Activated CD8-positive, alpha-beta memory T cell treated with anti-CD3 and anti-CD28 coated beads, Interleukin-2, amount 10 ng/mL, durations not matched to agents 7 days and 5 days (primary cell): ENCODE measurements around the gene ATF4. TPM values are rescaled to one million over a fixed set of nuclear protein-coding genes. Genes with fewer than 3 reads are reported as not detected.

Experiments
- ATAC-seq: fragments of 150-1000 bp; cut with Tn5 transposase; one replicate; pipeline ENCODE4 v1.10.0; 2021; ENCODE audit warnings: moderate library complexity
- CTCF ChIA-PET: fragments of 350-600 bp; sonication (Branson Sonifier 250); formaldehyde crosslinking; loops from one replicate; lab custom pipeline; 2021; ENCODE audit warnings: antibody characterized with exemption; lab: Charles Lee
- DNase-seq: peaks from one replicate; pipeline ENCODE4 v3.0.0-alpha.2; 2020
- H3K27ac Mint-ChIP-seq: one replicate; pipeline ENCODE4 v1.8.0; 2021; ENCODE audit warnings: mild to moderate bottlenecking, mixed read lengths
- H3K27me3 Mint-ChIP-seq: one replicate; pipeline ENCODE4 v1.8.0; 2021; ENCODE audit warnings: mixed read lengths
- H3K36me3 Mint-ChIP-seq: one replicate; pipeline ENCODE4 v1.8.0; 2021; ENCODE audit warnings: mild to moderate bottlenecking, mixed read lengths
- H3K4me1 Mint-ChIP-seq: one replicate; pipeline ENCODE4 v1.8.0; 2021; ENCODE audit warnings: mixed read lengths
- H3K4me3 Mint-ChIP-seq: one replicate; pipeline ENCODE4 v1.8.0; 2021; ENCODE audit warnings: mild to moderate bottlenecking, moderate library complexity, mixed read lengths
- H3K9me3 Mint-ChIP-seq: one replicate; pipeline ENCODE4 v1.8.0; 2022; ENCODE audit warnings: low read depth, mixed read lengths
- total RNA-seq, 2 experiments: library from RNA; stranded (reverse); gene quantifications; one replicate each; pipeline ENCODE4 v1.2.3, GENCODE V29; 2021

The ATF4 gene
- total RNA-seq, 2 experiments from 2014 or later = 365 to 501 TPM

DNA sequence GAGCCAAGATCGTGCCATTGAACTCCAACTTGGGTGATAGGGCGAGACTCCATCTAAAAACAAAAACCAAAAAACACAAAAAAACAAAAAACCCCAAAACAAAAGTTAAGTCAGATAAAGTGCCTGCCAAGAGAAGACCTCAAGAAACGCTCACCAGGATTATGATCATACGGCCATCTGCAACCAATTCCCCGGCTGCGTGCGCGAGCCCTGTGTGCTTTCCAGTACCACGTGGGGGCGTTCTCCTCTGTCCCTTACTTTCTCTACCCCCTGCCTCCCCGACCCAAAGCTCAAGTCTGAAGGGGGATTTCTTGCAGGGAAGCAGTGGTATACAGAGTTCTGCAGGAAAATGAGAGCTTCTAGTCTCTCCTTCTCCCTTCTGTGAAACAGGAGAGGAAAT, 22.7 kb downstream of the ATF4 start:
- DNase-seq = no peak
- Mint-ChIP-seq H3K4me3 (no peak overlapping the region), H3K4me1 (peaks cover 14% of the 10 kb centered on the region), H3K27me3 (peaks cover 37% of the 10 kb centered on the region), H3K27ac (no peak overlapping the region), H3K36me3 (no peaks in the 10 kb centered on the region), H3K9me3 (no peaks in the 10 kb centered on the region)
- peak; percentile 42 for ATAC-seq
- CTCF ChIA-PET = interaction anchor here (0.9 to 22.3 kb wide), 6 partner anchors 9 to 485 kb away, joined by 3 to 478 read pairs (median 4); no protein-coding TSS in a partner anchor

DNA sequence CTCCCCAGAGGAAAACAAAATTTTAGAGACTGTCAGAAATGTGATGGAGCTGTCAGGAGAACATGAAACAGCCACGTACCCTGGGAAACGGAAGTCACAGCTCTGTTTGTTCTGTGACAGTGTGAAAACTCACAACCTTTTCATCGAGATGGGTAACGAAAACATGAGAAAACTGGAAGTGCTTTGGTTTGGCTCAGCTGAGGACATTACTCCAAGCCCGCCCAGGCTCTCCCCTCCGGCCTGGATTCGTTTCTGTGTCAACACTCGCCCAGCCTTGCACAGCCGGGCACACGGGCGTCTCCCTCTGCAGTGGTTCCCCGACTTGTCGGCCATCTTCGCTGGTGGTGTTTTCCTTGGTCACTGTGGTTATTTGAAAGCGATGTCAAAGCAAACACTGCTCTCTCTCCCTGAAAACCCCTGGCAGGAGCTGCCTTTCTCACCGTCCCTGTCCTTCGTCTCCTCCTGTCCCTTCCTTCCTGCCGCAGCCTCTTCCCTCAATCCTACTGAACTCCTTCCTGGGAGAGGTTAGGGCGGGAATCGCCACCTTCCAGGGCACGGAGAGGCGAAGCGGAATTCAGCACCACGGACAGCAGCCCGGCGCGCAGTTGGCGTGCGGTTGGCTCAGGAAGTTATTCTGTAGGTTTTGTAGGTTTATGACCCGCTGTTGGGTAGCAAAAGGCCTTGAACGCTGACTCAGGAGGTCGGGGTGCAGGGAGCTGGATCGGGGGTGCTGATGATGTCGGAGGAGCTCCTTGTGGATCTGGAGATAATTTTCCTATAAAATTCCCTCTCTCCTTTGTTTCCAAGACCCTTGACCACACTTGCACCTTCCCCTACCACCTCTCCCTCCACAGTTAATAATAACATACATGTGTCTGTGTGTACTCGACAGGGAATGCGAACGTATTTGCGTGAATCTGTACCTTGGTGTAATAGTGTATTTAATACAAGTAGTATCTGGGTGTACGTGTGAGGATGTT, 25.3 kb downstream of the ATF4 start:
- no peaks in the 10 kb centered on the region for H3K9me3 Mint-ChIP-seq
- H3K4me3 Mint-ChIP-seq = no peak overlapping the region
- DNase-seq (peak; percentile 66), ATAC-seq (peak; percentile 74)
- H3K27ac Mint-ChIP-seq = no peak overlapping the region
- H3K4me1 Mint-ChIP-seq = peaks cover 14% of the 10 kb centered on the region
- H3K27me3 Mint-ChIP-seq = peaks cover 42% of the 10 kb centered on the region
- CTCF ChIA-PET = interaction anchor here (4.8 to 22.3 kb wide), 2 partner anchors 11 to 482 kb away, joined by 30 to 478 read pairs; no protein-coding TSS in a partner anchor
- H3K36me3 Mint-ChIP-seq = no peaks in the 10 kb centered on the region

DNA sequence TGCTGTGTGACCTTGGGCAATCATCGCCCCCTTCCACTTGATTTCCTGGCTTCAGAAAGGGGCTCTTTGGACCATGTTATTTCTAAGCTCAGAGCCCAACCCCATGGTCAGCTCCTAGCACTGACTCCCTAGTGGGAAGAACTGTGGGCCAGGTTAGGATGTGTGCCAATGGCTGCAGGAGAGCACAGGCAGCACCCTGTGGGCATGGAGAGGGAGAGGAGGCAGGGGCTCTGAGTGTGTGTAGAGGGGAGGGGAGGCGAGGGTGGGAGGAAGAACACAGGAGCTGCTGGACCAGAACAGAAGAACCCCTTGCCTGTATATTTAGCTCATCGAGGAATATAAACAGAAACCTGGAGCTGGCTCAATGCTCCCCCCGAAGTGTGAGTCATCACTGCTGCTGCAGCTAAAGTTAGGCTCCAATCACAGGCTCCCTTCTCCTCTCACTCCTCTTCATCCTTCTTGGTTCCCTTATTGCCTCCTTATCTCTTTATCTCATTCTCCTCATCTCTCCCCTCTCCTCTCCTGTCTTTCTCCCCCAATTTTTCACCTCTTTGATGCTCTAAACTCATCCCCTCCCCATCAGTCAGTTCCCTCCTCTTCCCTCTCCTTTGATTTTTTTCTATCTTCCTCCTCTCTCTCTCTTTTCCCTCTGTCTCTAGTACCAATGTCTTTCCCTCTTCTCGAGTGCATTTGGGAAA, 26.7 kb downstream of the ATF4 start:
- ATAC-seq (no peak), DNase-seq (no peak)
- Mint-ChIP-seq H3K36me3 (no peaks in the 10 kb centered on the region), H3K27ac (no peak overlapping the region), H3K4me1 (peaks cover 14% of the 10 kb centered on the region), H3K27me3 (peaks cover 50% of the 10 kb centered on the region), H3K4me3 (no peak overlapping the region), H3K9me3 (no peaks in the 10 kb centered on the region)
- CTCF ChIA-PET = interaction anchor here (22.3 kb wide), 1 partner anchor 481 kb away, joined by 478 read pairs; no protein-coding TSS in a partner anchor

DNA sequence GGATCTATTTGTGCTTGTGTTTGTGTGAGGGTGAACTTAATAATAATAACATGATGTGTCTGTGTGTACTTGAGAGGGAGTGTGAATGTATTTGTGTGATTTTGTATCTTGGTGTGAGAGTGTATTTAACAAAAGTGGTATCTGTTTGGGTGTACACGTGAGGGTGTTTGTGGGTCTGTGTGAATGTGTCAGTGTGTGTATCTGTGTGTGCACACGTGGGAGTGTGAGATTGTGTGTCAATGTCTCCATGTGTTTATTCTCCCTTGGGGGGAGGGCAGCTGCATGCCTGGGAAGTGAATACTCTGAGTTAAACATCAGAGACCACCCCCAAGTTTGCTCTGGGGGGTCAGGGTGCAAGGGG, 27.2 kb downstream of the ATF4 start:
- ATAC-seq (no peak), DNase-seq (no peak)
- Mint-ChIP-seq H3K36me3 (no peaks in the 10 kb centered on the region), H3K27ac (no peak overlapping the region), H3K9me3 (no peaks in the 10 kb centered on the region), H3K4me1 (peaks cover 14% of the 10 kb centered on the region), H3K27me3 (peaks cover 56% of the 10 kb centered on the region), H3K4me3 (no peak overlapping the region)
- CTCF ChIA-PET = interaction anchor here (22.3 kb wide), 1 partner anchor 481 kb away, joined by 478 read pairs; no protein-coding TSS in a partner anchor

DNA sequence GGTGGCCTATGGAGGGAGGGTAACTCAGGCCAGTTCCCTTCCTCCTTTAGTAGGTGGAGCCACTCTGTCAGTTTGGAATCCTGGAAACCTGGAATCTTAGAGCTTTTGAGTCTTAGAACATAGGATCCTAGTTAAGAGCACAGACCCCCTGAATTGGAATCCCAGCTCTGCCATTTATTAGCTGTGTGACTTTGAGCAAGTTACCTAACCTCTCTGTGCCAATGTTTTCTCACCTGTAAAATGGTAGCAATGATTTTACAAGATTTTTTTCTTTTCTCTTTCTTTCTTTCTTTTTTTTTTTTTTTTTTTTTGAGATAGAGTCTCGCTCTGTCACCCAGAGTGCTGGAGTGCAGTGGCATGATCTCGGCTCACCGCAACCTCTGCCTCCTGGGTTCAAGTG, 33.1 kb downstream of the ATF4 start:
- H3K4me1 Mint-ChIP-seq = peaks cover 6% of the 10 kb centered on the region
- H3K9me3 Mint-ChIP-seq = no peaks in the 10 kb centered on the region
- H3K27me3 Mint-ChIP-seq = peaks cover 61% of the 10 kb centered on the region
- no peak for ATAC-seq
- DNase-seq = no peak
- CTCF ChIA-PET = interaction anchor here (0.7 to 2.8 kb wide), 2 partner anchors 194 to 471 kb away, joined by 4 to 10 read pairs; no protein-coding TSS in a partner anchor
- no peak overlapping the region for H3K27ac Mint-ChIP-seq
- peaks cover 1% of the 10 kb centered on the region for H3K36me3 Mint-ChIP-seq
- H3K4me3 Mint-ChIP-seq = no peak overlapping the region

DNA sequence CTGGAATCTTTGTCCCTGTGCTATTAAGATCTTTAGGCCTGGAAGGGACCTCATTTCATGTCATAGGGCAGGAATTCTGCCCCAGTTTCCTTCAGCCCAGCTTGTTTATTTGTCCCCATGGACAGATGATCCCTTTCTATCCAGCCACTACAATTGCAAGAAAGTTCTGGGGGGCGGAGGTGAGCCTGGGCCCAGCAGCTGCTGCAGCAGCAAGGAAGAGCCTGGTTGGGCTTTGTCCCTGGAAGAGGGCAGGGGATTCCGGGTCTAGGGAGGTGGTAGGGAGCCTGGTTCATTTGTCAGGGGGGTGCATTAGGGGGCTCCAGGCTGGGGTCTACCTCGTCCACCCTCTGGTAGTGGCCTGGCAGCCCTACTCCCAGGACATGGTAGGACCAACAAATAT, 33.8 kb downstream of the ATF4 start:
- peaks cover 6% of the 10 kb centered on the region for H3K4me1 Mint-ChIP-seq
- no peak overlapping the region for H3K4me3 Mint-ChIP-seq
- DNase-seq = no peak
- ATAC-seq = no peak
- H3K27ac Mint-ChIP-seq = no peak overlapping the region
- peaks cover 68% of the 10 kb centered on the region for H3K27me3 Mint-ChIP-seq
- CTCF ChIA-PET = interaction anchor here (1.1 kb wide), 1 partner anchor 471 kb away, joined by 3 read pairs; no protein-coding TSS in a partner anchor
- peaks cover 1% of the 10 kb centered on the region for H3K36me3 Mint-ChIP-seq
- no peaks in the 10 kb centered on the region for H3K9me3 Mint-ChIP-seq

DNA sequence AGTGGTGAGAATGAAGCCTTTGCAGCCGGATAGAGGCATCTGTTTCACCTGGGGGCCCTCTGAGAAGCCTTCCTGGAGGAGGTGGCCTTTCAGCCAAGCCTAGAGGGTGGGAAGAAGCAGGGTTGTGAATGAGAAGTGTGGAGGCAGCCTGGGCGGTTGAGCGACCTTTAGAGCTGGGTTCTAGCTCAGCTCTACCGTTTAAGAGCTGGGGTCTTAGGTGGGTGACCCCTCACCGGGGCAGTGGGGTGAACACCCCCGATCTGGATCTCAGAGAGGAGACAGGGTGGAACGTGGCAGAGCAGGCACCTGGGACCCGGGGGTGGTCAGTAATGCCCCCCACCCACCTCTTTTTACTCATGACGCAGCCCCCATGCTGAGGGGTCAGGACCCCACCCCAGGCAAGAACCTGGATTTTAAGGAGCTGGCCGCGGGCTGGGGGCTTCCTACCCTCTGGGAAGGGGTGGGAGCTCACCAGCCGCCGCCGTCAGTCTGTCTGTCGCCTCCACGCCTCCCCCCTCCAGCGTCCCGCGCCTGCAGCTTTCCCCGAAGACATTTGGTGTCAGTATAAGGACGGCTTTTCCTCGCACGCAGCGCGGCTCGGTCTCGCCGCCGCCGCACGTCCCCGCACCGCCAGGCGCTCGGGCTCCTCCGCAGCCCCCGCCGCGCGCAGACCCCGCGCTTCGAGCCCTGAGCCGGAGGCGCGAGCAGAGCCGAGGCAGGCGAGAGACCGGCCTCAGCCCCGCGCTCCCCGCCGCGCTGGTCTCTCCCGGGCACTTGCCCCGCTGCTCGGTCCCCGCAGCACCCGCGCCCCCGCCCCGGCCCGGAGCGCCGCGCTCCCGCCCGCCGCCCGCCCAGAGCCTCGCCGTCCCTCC, 36.8 kb downstream of the ATF4 start:
- peak; percentile 63 for ATAC-seq
- peaks cover 6% of the 10 kb centered on the region for H3K4me1 Mint-ChIP-seq
- H3K27me3 Mint-ChIP-seq = peaks cover 62% of the 10 kb centered on the region
- CTCF ChIA-PET = interaction anchor here (1.0 to 1.5 kb wide), 3 partner anchors 22 to 475 kb away, joined by 4 to 6 read pairs (median 6); no protein-coding TSS in a partner anchor
- H3K36me3 Mint-ChIP-seq = peaks cover 1% of the 10 kb centered on the region
- DNase-seq = peak; percentile 52
- no peak overlapping the region for H3K27ac Mint-ChIP-seq
- H3K9me3 Mint-ChIP-seq = no peaks in the 10 kb centered on the region
- H3K4me3 Mint-ChIP-seq = no peak overlapping the region

DNA sequence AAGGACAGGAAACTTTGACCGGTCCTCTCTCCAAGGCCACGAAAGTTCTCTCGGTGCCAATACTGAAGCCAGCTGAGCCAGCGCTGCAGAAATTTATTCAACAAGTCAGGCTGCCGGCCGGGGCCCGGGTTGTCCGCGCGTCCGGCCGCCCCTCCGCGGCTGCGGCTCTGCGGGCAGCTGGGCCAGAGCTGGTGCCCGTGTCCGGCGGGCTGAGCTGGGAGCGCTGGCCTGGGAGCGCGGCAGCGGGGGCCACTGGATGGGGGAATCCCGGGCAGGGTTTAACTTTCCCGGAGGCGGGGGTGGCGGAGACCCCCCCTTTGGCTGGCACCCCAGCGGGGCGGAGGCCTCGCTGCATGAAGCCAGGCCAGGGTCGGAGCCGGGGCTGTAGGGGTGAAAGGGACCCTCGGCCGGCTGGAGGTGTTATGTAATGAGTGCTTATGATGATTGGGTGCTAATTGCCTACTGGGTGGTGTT, 37.9 kb downstream of the ATF4 start:
- Mint-ChIP-seq H3K27ac (no peak overlapping the region), H3K4me1 (peaks cover 6% of the 10 kb centered on the region), H3K27me3 (peaks cover 52% of the 10 kb centered on the region), H3K9me3 (no peaks in the 10 kb centered on the region), H3K4me3 (no peak overlapping the region), H3K36me3 (peaks cover 1% of the 10 kb centered on the region)
- DNase-seq (no peak), ATAC-seq (no peak)
- CTCF ChIA-PET = interaction anchor here (1.3 kb wide), 1 partner anchor 35 kb away, joined by 3 read pairs; no protein-coding TSS in a partner anchor

DNA sequence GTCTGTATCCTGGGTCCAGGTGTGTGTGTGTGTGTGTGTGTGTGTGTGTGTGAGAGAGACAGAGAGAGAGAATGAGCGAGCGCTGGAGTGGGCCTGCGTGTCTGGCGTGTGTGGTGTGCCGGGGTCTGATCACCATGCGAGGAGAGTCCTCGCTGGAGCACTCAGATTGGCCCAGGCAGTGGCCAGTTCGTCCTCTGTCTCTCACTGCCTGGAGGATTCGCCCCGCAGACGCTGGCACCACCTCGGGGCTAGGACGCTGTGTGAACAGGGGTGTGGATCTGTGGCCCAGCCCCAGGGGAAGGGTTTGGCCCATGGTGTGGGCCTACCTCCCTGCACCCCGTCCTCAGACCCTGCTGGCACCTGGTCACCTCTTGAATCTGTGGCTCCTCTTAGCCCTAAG, 38.6 kb downstream of the ATF4 start:
- H3K9me3 Mint-ChIP-seq = no peaks in the 10 kb centered on the region

DNA sequence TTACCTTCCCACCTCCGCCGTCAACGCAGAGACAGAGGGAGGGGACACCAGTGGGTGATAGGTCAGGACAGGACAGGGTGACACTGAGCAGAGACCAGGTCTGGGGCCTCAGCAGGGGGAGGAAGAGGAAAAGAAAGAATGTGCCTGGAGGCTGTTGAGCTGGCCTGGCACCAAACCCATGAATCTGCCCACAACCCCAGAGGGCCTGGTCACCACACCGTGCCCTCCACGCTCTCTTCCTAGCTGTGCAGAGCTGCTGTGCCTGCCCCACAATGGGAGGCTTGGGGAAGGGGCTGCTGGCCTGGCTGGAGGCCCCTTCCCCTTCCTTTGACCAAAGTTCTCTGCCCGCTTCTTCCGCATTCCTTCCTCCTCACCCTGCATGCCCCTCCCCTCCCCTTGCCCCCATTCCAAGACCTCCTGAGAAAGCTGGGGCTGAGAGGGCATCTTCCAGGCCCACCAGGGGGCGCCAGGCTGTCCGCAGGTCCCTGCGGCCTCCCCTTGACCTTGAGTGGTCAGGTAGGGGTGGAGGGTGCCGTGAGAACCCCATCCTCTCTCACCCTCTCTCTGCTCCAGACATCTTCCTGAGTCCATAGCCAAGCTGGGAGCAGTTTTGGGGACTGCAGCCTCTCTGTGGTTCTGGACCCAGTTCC, 39.2 kb downstream of the ATF4 start:
- DNase-seq = no peak
- peaks cover 44% of the 10 kb centered on the region for H3K27me3 Mint-ChIP-seq
- CTCF ChIA-PET = interaction anchor here (1.1 to 1.8 kb wide), 4 partner anchors 33 to 476 kb away, joined by 3 to 12 read pairs (median 3); no protein-coding TSS in a partner anchor

More for the DNA sequence above, 38.6 kb downstream of the ATF4 start:
- peaks cover 50% of the 10 kb centered on the region for H3K27me3 Mint-ChIP-seq
- H3K4me1 Mint-ChIP-seq = peaks cover 6% of the 10 kb centered on the region
- no peak overlapping the region for H3K27ac Mint-ChIP-seq
- peaks cover 1% of the 10 kb centered on the region for H3K36me3 Mint-ChIP-seq
- CTCF ChIA-PET = interaction anchor here (1.1 to 1.8 kb wide), 4 partner anchors 34 to 477 kb away, joined by 3 to 12 read pairs (median 3); no protein-coding TSS in a partner anchor
- no peak for DNase-seq
- H3K4me3 Mint-ChIP-seq = no peak overlapping the region
- ATAC-seq = no peak

DNA sequence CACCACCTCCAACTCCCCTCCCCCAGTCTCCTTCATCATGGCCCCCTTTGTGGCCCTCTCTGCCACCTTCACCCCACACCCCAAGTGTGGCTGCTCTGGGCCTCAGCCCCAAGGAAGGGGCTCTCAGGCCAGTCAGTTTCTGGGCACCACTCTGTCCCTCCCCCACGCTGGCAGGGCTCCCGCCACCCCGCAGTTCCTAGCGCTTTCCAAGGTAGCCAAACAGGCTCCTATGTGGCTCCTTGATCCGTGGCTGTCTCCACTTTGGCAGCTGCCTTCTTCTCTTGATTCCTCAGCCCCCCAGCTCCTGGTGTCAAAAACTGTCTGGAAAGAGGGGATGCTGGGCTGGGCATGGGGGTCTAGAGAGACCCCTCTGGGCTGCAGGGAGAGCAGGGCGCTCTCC, 39.8 kb downstream of the ATF4 start:
- Mint-ChIP-seq H3K27ac (no peak overlapping the region), H3K27me3 (peaks cover 44% of the 10 kb centered on the region), H3K4me1 (peaks cover 6% of the 10 kb centered on the region), H3K36me3 (peaks cover 1% of the 10 kb centered on the region), H3K4me3 (no peak overlapping the region), H3K9me3 (no peaks in the 10 kb centered on the region)
- ATAC-seq = no peak
- CTCF ChIA-PET = interaction anchor here (1.1 to 1.8 kb wide), 3 partner anchors 450 to 476 kb away, joined by 3 to 12 read pairs (median 3); no protein-coding TSS in a partner anchor
- DNase-seq = no peak

More for the DNA sequence above, 39.2 kb downstream of the ATF4 start:
- peaks cover 6% of the 10 kb centered on the region for H3K4me1 Mint-ChIP-seq
- H3K9me3 Mint-ChIP-seq = no peaks in the 10 kb centered on the region
- H3K4me3 Mint-ChIP-seq = no peak overlapping the region
- peaks cover 1% of the 10 kb centered on the region for H3K36me3 Mint-ChIP-seq
- no peak for ATAC-seq
- H3K27ac Mint-ChIP-seq = no peak overlapping the region
